Keratinocyte (primary cell): Measurements from ENCODE around the gene BTG2. TPM values are rescaled to one million over a fixed set of nuclear protein-coding genes. Genes with fewer than 3 reads are reported as not detected.

Source experiments
- DNase-seq: peaks from one replicate; pipeline ENCODE4 v3.0.0-alpha.2; 2011; ENCODE audit warnings: low read depth, missing footprints, low spot score
- FAIRE-seq: peaks from 2 replicates; lab custom pipeline; 2011; peaks lifted over from hg19 to GRCh38; lab: Jason Lieb, UNC
- H2AFZ ChIP-seq: 2 replicates; pipeline ENCODE4 v1.6.0; 2012; ENCODE audit warnings: low read length, control low read depth, inconsistent platforms; ENCODE audit not compliant: control insufficient read depth
- H3K27ac ChIP-seq: 2 replicates; pipeline ENCODE4 v1.5.1; 2011; ENCODE audit warnings: low read length; ENCODE audit not compliant: control insufficient read depth, insufficient read depth
- H3K27me3 ChIP-seq: 3 replicates; pipeline ENCODE4 v1.6.0; 2011; ENCODE audit warnings: low read length; ENCODE audit not compliant: control insufficient read depth, insufficient read depth; ENCODE audit errors: extremely low read depth
- H3K36me3 ChIP-seq, 2 experiments: 2 replicates in 1 of 2; 3 replicates in 1 of 2; pipeline ENCODE4 v1.5.1; 2011; ENCODE audit warnings: low read length in 2 of 2, mild to moderate bottlenecking in 1 of 2; ENCODE audit not compliant: control insufficient read depth in 2 of 2, insufficient read depth in 2 of 2; ENCODE audit errors: extremely low read depth in 1 of 2
- H3K4me1 ChIP-seq: 3 replicates; pipeline ENCODE4 v1.5.1; 2011; ENCODE audit warnings: low read length; ENCODE audit not compliant: control insufficient read depth, insufficient read depth; ENCODE audit errors: extremely low read depth
- H3K4me2 ChIP-seq: 3 replicates; pipeline ENCODE4 v1.6.0; 2011; ENCODE audit warnings: low read depth, low read length; ENCODE audit not compliant: control insufficient read depth, insufficient read depth; ENCODE audit errors: extremely low read depth
- H3K4me3 ChIP-seq, 3 experiments: fragments of 200-600 bp in 1 of 3; sonication (generic) in 1 of 3; 2 replicates in 2 of 3; 3 replicates in 1 of 3; pipeline ENCODE4 v1.5.1; 2011 to 2016; ENCODE audit warnings: low read length in 3 of 3, mild to moderate bottlenecking in 3 of 3, control low read depth in 2 of 3, inconsistent platforms in 1 of 3, low read depth in 1 of 3, mixed read lengths in 1 of 3, mixed run types in 1 of 3, moderate library complexity in 1 of 3; ENCODE audit not compliant: control insufficient read depth in 2 of 3, insufficient read depth in 2 of 3; ENCODE audit errors: extremely low read depth in 1 of 3
- H3K79me2 ChIP-seq: 2 replicates; pipeline ENCODE4 v1.6.0; 2012; ENCODE audit warnings: low read length; ENCODE audit not compliant: control insufficient read depth, insufficient read depth
- H3K9ac ChIP-seq: 3 replicates; pipeline ENCODE4 v1.6.0; 2011; ENCODE audit warnings: low read length; ENCODE audit not compliant: control insufficient read depth, insufficient read depth; ENCODE audit errors: extremely low read depth
- H3K9me1 ChIP-seq: 3 replicates; pipeline ENCODE4 v1.6.0; 2011; ENCODE audit warnings: low read length; ENCODE audit not compliant: control insufficient read depth, insufficient read depth; ENCODE audit errors: extremely low read depth
- H3K9me3 ChIP-seq: 2 replicates; pipeline ENCODE4 v1.5.1; 2012; ENCODE audit warnings: low read depth, low read length; ENCODE audit not compliant: control insufficient read depth
- H4K20me1 ChIP-seq: 3 replicates; pipeline ENCODE4 v1.6.0; 2011; ENCODE audit warnings: low read length; ENCODE audit not compliant: control insufficient read depth, insufficient read depth; ENCODE audit errors: extremely low read depth
- CTCF ChIP-seq, 3 experiments: IDR thresholded peaks in 1 of 3; conservative IDR thresholded peaks in 1 of 3; optimal IDR thresholded peaks in 1 of 3; 2 replicates in 2 of 3; 3 replicates in 1 of 3; pipeline versions ENCODE3 to v1.5.1; 2011; ENCODE audit warnings: low read length in 3 of 3, mild to moderate bottlenecking in 3 of 3, moderate library complexity in 2 of 3, control low read depth in 1 of 3, inconsistent platforms in 1 of 3; ENCODE audit not compliant: insufficient read depth in 2 of 3; ENCODE audit errors: extremely low read depth in 1 of 3
- EZH2 ChIP-seq: IDR thresholded peaks from one replicate; pipeline ENCODE4 v1.6.1; 2012; ENCODE audit warnings: inconsistent platforms, mild to moderate bottlenecking, low read length, moderate library complexity
- dilution Hi-C: fragments of 300-500 bp; cut with MboI; formaldehyde crosslinking; loops from one replicate; pipeline ENCODE4 v1.7.0; 2020; ENCODE audit warnings: low sequenced_read_pairs; ENCODE audit not compliant: extremely low pct_ligation_motif_present
- polyA plus RNA-seq, 5 experiments: library from polyadenylated mRNA; depleted of rRNA in 3 of 5; stranded (reverse) in 3 of 5; stranded (forward) in 1 of 5; unstranded in 1 of 5; fragments of >200 nt; gene quantifications; 1 replicate in 1 of 5; 2 replicates in 3 of 5; 3 replicates in 1 of 5; pipeline versions ENCODE4 v1.2.1 to v1.2.3, GENCODE V29; 2011 to 2012; ENCODE audit warnings: missing spikeins in 2 of 5, low read depth in 1 of 5, low replicate concordance in 1 of 5

BTG2 gene
- polyA plus RNA-seq, 1 donor (not counting 4 experiments of a cell fraction or from before 2014, with no cell fraction given) = 117 TPM

- Histone ChIP-seq H3K4me2 (peak overlapping the region; percentile 75), H3K9me3 (no peaks in the 10 kb centered on the region), H3K9ac (peak overlapping the region; percentile 31), H3K27ac (no peak overlapping the region), H3K36me3 (no peaks in the 10 kb centered on the region), H3K27me3 (no peaks in the 10 kb centered on the region), H3K4me3 (no peak overlapping the region), H4K20me1 (no peaks in the 10 kb centered on the region), H2AFZ (peak overlapping the region; percentile 72), H3K4me1 (peaks cover 34% of the 10 kb centered on the region), H3K9me1 (no peaks in the 10 kb centered on the region), H3K79me2 (peaks cover 4% of the 10 kb centered on the region)
- dilution Hi-C loops = no loop called here
- no peak for FAIRE-seq
- DNase-seq = no peak
- TF ChIP-seq EZH2 = no peak
- TF ChIP-seq CTCF (optimal IDR thresholded peaks at IDR 0.05 in 1 of 3, IDR thresholded peaks at IDR 0.05 in 1 of 3, conservative IDR thresholded peaks at IDR 0.05 in 1 of 3; ENCODE audit: extremely low read depth in 1 of 3, insufficient read depth in 2 of 3, low read length in 3 of 3) = no peak
Measured at GRCh38 chr1:203300441-203301330, 4.6 kb upstream of the BTG2 start.

- dilution Hi-C loops = no loop called here
- Histone ChIP-seq H3K4me3 (no peak overlapping the region), H3K27me3 (no peaks in the 10 kb centered on the region), H3K79me2 (peaks cover 10% of the 10 kb centered on the region), H3K9me1 (no peaks in the 10 kb centered on the region), H3K4me1 (peaks cover 34% of the 10 kb centered on the region), H4K20me1 (no peaks in the 10 kb centered on the region), H3K36me3 (no peaks in the 10 kb centered on the region), H3K9me3 (no peaks in the 10 kb centered on the region), H3K9ac (no peak overlapping the region), H3K4me2 (peak overlapping the region; percentile 75), H2AFZ (peak overlapping the region; percentile 72), H3K27ac (no peak overlapping the region)
- FAIRE-seq (no peak), DNase-seq (no peak)
- TF ChIP-seq EZH2 (no peak), CTCF (optimal IDR thresholded peaks at IDR 0.05 in 1 of 3, IDR thresholded peaks at IDR 0.05 in 1 of 3, conservative IDR thresholded peaks at IDR 0.05 in 1 of 3; ENCODE audit: extremely low read depth in 1 of 3, insufficient read depth in 2 of 3, low read length in 3 of 3) (no peak)
Measured at GRCh38 chr1:203301331-203301668, 4.0 kb upstream of the BTG2 start.
